Left lung (tissue), 10 donors: ENCODE measurements around the gene RASA1. TPM values are rescaled to one million over a fixed set of nuclear protein-coding genes. Genes with fewer than 3 reads are reported as not detected.
A peak's percentile ranks its signal among the peaks of the same experiment; 100 is the strongest.

Source experiments
- ATAC-seq: fragments of 200-7000 bp; cut with Tn5 transposase; one replicate; pipeline ENCODE4 v1.9.1; 2020; ENCODE audit warnings: moderate library complexity
- DNase-seq, 4 donors: peaks; one replicate each; pipeline ENCODE4 v3.0.0-alpha.2; 2013 to 2020
- H3K27ac ChIP-seq, 2 donors: fragments of 200-600 bp; sonication (generic) in 1 of 2; one replicate each; pipeline versions ENCODE4 v1.5.0 to v1.8.0; 2020 to 2021
- H3K27me3 ChIP-seq, 2 donors: fragments of 200-600 bp; sonication (generic) in 1 of 2; one replicate each; pipeline versions ENCODE4 v1.5.0 to v1.8.0; 2020 to 2021
- H3K36me3 ChIP-seq, 2 donors: fragments of 200-600 bp; sonication (generic) in 1 of 2; one replicate each; pipeline versions ENCODE4 v1.5.0 to v1.8.0; 2020 to 2021
- H3K4me1 ChIP-seq, 2 donors: fragments of 200-600 bp; one replicate each; pipeline ENCODE4 v1.8.0; 2021
- H3K4me3 ChIP-seq, 2 donors: fragments of 200-600 bp; sonication (generic) in 1 of 2; one replicate each; pipeline versions ENCODE4 v1.5.0 to v1.8.0; 2020 to 2021; ENCODE audit warnings: mild to moderate bottlenecking in 1 of 2
- H3K9me3 ChIP-seq, 2 donors: fragments of 200-600 bp; sonication (generic) in 1 of 2; one replicate each; pipeline versions ENCODE4 v1.5.0 to v1.8.0; 2020 to 2021
- intact Hi-C, 2 donors: fragments of 100-400 bp; cut with DNase I; formaldehyde crosslinking; loops; one replicate each; pipeline versions ENCODE4 v1.11.2 to v1.14.2; 2022
- polyA plus RNA-seq, 6 donors: library from polyadenylated mRNA; unstranded; fragments of 120-200 nt; gene quantifications; one replicate each; pipeline ENCODE4 v1.2.1, GENCODE V29; 2013; ENCODE audit not compliant: insufficient read length in 6 of 6
- total RNA-seq, 2 donors: library from RNA; stranded (reverse); fragmentation: NEBNext Ultra II Directional; extraction: Animal tissue kit (Norgen Biotek cat#: 25700); gene quantifications; one replicate each; pipeline ENCODE4 v1.2.1, GENCODE V29; 2021
- TF ChIP-seq, protein P1 (sequence below), 2 donors: fragments of 200-600 bp; sonication (generic) in 1 of 2; IDR thresholded peaks; one replicate each; pipeline versions ENCODE4 v1.5.0 to v1.8.0; 2021; ENCODE audit warnings: antibody characterized with exemption in 2 of 2
- donor health status: DM: no; HTN: yes; CAD: no.
- donor health status: DM: no; HTN: no; CAD: no.

The RASA1 gene
- total and polyA plus RNA-seq, 8 donors, result 27.7 to 60.7 (median 54.1) TPM

DNA sequence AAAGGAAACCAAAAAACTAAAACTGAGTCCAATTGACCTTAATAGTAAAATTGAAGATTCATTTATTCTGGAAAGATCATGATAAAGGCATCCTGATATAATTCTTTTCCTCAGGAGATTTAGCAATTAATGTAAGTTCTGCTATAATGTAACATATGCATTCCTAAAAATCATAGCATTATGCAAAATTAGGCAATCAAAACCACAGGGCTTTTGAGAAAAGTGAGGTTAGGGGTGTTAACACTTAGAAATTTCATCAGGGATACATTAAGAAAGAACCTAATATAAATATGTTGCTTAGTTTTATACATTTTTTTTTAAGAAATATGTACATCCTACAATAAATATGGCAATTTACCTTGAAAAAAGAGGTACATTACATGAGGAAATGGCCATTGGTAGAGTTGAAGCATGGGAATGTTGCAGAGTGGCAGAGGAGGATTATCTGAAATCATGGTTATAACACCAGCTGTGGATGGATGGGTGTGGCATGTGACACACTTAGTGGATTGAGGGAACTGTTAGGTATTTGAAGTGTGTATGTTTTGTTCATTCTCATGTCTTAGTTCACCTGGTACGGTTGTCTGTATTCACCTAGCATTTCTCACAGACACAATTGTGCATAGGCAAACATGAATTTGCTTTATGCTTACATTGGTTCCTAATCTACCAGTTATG is 94.0 kb downstream of the RASA1 start:
- no peak overlapping the region for H3K4me3 ChIP-seq
- intact Hi-C loops, result no loop called here
- H3K36me3 ChIP-seq, result peaks cover 0 to 40% of the 10 kb centered on the region in 2 donors
- ATAC-seq (no peak), DNase-seq (no peak)
- H3K9me3 ChIP-seq, result no peaks in the 10 kb centered on the region
- TF ChIP-seq, protein P1, sequence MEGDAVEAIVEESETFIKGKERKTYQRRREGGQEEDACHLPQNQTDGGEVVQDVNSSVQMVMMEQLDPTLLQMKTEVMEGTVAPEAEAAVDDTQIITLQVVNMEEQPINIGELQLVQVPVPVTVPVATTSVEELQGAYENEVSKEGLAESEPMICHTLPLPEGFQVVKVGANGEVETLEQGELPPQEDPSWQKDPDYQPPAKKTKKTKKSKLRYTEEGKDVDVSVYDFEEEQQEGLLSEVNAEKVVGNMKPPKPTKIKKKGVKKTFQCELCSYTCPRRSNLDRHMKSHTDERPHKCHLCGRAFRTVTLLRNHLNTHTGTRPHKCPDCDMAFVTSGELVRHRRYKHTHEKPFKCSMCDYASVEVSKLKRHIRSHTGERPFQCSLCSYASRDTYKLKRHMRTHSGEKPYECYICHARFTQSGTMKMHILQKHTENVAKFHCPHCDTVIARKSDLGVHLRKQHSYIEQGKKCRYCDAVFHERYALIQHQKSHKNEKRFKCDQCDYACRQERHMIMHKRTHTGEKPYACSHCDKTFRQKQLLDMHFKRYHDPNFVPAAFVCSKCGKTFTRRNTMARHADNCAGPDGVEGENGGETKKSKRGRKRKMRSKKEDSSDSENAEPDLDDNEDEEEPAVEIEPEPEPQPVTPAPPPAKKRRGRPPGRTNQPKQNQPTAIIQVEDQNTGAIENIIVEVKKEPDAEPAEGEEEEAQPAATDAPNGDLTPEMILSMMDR (IDR thresholded peaks at IDR 0.05), result no peak
- H3K4me1 ChIP-seq, result peaks cover 0 to 11% of the 10 kb centered on the region in 2 donors
- H3K27me3 ChIP-seq, result no peaks in the 10 kb centered on the region
- H3K27ac ChIP-seq, result peak overlapping the region in 1 of 2 donors; percentile 6

DNA sequence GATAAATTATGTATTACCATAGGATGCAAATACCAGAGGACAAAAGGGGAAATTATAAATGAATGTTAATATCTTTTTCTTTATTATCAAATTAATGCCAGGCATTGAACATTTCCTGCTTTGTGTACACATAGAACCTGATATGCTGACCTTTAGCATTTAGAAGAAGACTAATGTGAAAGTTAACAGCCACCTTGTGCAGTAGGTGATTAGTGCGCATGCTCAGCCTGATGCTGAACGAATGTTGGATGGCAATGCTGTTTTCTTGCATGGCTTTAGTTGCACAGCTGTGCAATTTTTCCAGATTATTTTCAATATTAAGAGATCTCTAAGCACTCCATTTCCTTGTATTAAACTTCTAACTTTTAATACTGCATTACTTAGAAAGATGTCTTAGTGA is 99.6 kb downstream of the RASA1 start:
- TF ChIP-seq, protein P1 (IDR thresholded peaks at IDR 0.05), result no peak
- DNase-seq (no peak), ATAC-seq (no peak)
- H3K4me3 ChIP-seq, result no peak overlapping the region
- no peaks in the 10 kb centered on the region for H3K27me3 ChIP-seq
- intact Hi-C loops, result no loop called here
- H3K36me3 ChIP-seq, result peaks cover 0 to 32% of the 10 kb centered on the region in 2 donors
- no peaks in the 10 kb centered on the region for H3K9me3 ChIP-seq
- H3K27ac ChIP-seq, result no peak overlapping the region
- no peaks in the 10 kb centered on the region for H3K4me1 ChIP-seq

DNA sequence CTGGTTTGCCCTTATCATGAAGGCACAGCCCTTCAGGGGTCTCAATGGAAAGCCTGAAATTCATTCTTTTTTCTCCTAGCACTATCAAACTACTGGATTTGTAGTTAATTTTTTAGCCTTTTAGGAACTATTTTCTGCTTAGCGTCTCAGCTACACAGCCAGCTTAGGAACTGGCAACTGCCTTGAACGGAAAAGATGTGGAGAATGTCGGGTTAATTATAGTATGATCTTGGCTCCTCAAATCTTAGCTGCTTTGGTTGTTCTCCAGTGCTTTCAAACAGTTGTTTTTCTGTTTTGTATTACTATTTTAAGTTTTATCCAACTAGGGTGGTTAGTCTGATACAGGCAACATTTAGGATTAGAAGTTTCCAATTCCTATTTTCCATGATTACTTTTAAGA is 100.9 kb downstream of the RASA1 start:
- DNase-seq (no peak), ATAC-seq (no peak)
- Histone ChIP-seq H3K27me3 (no peaks in the 10 kb centered on the region), H3K36me3 (peaks cover 0 to 35% of the 10 kb centered on the region in 2 donors), H3K27ac (no peak overlapping the region), H3K4me1 (no peaks in the 10 kb centered on the region), H3K9me3 (no peaks in the 10 kb centered on the region), H3K4me3 (no peak overlapping the region)
- TF ChIP-seq, protein P1 (IDR thresholded peaks at IDR 0.05), result no peak
- intact Hi-C loops, result no loop called here

DNA sequence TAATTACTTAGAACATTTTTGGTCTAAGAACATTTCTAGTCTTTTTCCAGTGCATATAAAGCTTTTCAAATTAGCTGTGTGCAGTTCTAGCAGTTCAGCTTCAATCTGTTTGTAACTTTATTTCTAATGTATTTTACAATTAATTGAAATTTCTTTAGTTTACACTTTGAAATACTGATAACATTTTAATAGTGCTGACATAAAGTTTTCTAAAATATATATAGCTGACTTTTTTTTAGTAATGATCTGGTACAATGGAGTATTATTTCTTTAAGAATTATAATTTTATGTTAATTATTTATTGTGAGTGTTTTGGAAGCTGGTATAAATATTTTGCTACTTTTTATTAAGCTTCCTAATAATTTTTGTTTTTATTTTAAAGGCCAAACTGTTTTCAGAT is 101.7 kb downstream of the RASA1 start:
- peaks cover 0 to 40% of the 10 kb centered on the region in 2 donors for H3K36me3 ChIP-seq
- H3K4me3 ChIP-seq, result no peak overlapping the region
- intact Hi-C loops, result no loop called here
- H3K27ac ChIP-seq, result no peak overlapping the region
- H3K27me3 ChIP-seq, result no peaks in the 10 kb centered on the region
- no peaks in the 10 kb centered on the region for H3K9me3 ChIP-seq
- no peak for DNase-seq
- TF ChIP-seq, protein P1 (IDR thresholded peaks at IDR 0.05), result no peak
- no peak for ATAC-seq
- H3K4me1 ChIP-seq, result no peaks in the 10 kb centered on the region

DNA sequence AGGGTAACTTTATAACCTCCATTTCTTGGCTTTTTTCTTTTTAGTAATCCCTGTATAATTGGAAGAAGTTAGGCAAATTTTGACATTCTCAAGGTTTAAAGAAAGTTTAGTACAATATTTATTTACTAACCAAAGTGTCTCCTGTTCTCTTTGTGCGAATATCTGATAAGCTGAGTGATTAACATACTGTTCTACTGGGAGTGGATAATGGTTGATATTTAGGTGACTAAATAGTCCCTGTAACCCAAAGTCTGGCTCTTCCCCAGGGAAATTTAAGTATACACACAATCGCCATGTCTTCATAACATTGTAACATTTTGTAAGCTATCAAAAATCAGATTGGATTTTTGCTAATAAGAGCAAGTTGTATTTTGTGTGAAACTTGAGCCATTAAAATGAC is 105.0 kb downstream of the RASA1 start:
- Histone ChIP-seq H3K9me3 (no peaks in the 10 kb centered on the region), H3K4me3 (no peak overlapping the region), H3K36me3 (peaks cover 0 to 55% of the 10 kb centered on the region in 2 donors), H3K27ac (no peak overlapping the region), H3K27me3 (no peaks in the 10 kb centered on the region), H3K4me1 (no peaks in the 10 kb centered on the region)
- intact Hi-C loops, result no loop called here
- ATAC-seq, result no peak
- TF ChIP-seq, protein P1 (IDR thresholded peaks at IDR 0.05), result no peak
- no peak for DNase-seq
